Measurements from ENCODE around the gene MIGA2. TPM values are rescaled to one million over a fixed set of nuclear protein-coding genes. Genes with fewer than 3 reads are reported as not detected.
"Not testable (repeated sequence)": the region's sequence is repeated elsewhere in the genome, so short reads cannot be mapped to it uniquely, and the experiment has no call there.

Gene MIGA2
- total RNA-seq, 4 donors from 2014 or later, result 37.7 to 66.1 (median 47.4) TPM

- TF ChIP-seq, protein P1, sequence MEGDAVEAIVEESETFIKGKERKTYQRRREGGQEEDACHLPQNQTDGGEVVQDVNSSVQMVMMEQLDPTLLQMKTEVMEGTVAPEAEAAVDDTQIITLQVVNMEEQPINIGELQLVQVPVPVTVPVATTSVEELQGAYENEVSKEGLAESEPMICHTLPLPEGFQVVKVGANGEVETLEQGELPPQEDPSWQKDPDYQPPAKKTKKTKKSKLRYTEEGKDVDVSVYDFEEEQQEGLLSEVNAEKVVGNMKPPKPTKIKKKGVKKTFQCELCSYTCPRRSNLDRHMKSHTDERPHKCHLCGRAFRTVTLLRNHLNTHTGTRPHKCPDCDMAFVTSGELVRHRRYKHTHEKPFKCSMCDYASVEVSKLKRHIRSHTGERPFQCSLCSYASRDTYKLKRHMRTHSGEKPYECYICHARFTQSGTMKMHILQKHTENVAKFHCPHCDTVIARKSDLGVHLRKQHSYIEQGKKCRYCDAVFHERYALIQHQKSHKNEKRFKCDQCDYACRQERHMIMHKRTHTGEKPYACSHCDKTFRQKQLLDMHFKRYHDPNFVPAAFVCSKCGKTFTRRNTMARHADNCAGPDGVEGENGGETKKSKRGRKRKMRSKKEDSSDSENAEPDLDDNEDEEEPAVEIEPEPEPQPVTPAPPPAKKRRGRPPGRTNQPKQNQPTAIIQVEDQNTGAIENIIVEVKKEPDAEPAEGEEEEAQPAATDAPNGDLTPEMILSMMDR (IDR thresholded peaks at IDR 0.05), result no peak
- no peak for TF ChIP-seq POLR2A (IDR thresholded peaks at IDR 0.05)
- peak in 1 of 2 donors; percentile 38 for DNase-seq (ENCODE audit: low spot score in 2 of 2)
- no peak overlapping the region for H3K4me3 ChIP-seq (ENCODE audit: low read depth, poor library complexity, severe bottlenecking)
- intact Hi-C loops (cut with DNase I; ENCODE audit: low total_unique reads), result no loop called here
- 51 to 59% methylated on average over 6 of the region's 6 CpGs for WGBS, 2 donors
Measured at GRCh38 chr9:128998462-128998861, 38.0 kb upstream of the MIGA2 start.

DNA sequence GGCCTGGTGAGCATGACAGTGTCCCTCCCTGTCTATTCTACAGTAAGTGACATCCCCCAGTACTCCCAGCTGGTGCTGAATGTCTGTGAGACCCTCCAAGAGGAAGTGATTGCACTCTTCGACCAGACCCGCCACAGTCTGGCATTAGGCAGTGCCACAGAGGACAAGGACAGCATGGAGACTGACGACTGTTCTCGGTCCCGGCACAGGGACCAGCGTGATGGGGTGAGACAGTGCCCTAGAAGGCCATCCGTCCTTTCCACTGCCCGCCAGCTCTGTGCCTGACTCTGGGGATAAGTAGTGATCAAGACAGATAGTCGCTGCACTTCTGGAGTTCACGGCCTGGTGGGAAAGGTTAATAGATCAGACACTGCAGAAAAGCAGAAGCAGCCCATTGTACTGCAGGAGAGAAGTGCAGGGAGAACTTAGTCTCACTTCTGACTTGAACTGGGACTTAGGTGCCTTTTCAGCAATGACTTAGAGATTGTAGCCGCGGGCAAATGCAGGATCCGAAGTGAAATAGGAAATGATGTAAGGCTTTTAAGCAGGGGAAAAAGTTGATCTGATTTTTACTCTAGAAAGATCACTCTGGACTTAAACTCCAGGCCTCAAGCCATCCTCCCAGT, 36.7 kb upstream of the MIGA2 start:
- WGBS, 2 donors, result 86 to 90% methylated on average over 13 of the region's 13 CpGs
- DNase-seq (ENCODE audit: low spot score in 2 of 2), result no peak
- TF ChIP-seq, protein P1 (IDR thresholded peaks at IDR 0.05), result no peak
- no peak for TF ChIP-seq POLR2A (IDR thresholded peaks at IDR 0.05)
- intact Hi-C loops (cut with DNase I; ENCODE audit: low total_unique reads), result loop anchor here (10.0 kb wide), 1 partner anchor 1505 kb away; no protein-coding TSS in a partner anchor
- no peak overlapping the region for H3K4me3 ChIP-seq (ENCODE audit: low read depth, poor library complexity, severe bottlenecking)

DNA sequence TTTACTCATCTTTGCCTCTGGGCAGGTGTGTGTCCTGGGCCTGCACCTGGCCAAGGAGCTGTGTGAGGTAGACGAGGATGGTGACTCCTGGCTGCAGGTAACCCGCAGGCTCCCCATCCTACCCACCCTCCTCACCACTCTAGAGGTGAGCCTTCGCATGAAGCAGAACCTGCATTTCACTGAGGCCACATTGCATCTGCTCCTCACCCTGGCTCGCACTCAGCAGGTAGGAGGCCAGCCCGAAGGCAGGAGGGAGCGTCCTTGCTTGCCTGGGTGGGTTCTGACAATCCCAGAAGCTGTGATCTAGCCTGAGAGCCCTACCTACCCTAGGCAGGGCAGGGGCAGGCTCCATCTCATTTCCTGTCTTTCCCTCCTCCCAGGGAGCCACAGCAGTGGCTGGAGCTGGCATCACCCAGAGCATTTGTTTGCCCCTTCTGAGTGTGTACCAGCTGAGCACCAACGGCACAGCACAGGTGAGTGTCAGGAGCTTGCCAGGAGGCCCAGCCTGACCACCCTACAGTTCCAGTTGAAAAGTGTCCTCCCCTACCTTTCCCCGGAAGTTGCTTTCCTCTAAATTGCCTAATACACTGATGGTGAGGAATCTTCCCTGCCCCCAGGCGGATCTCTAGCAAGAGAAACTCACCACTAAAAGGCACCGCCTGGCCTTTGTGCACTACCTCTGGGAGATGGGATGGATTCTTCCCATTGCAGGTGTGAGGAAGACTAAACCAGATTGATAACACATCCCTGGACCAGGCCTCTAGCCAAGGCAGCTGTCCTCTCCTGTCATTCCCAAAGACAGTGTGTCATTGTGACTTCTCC, 34.7 kb upstream of the MIGA2 start:
- no peak for TF ChIP-seq POLR2A (IDR thresholded peaks at IDR 0.05)
- TF ChIP-seq, protein P1 (IDR thresholded peaks at IDR 0.05), result no peak
- WGBS, 2 donors, result 90% methylated on average over 7 to 10 of the region's 10 CpGs
- no peak overlapping the region for H3K4me3 ChIP-seq (ENCODE audit: low read depth, poor library complexity, severe bottlenecking)
- DNase-seq (ENCODE audit: low spot score in 2 of 2), result no peak
- intact Hi-C loops (cut with DNase I; ENCODE audit: low total_unique reads), result loop anchor here (10.0 kb wide), 1 partner anchor 1507 kb away; no protein-coding TSS in a partner anchor

DNA sequence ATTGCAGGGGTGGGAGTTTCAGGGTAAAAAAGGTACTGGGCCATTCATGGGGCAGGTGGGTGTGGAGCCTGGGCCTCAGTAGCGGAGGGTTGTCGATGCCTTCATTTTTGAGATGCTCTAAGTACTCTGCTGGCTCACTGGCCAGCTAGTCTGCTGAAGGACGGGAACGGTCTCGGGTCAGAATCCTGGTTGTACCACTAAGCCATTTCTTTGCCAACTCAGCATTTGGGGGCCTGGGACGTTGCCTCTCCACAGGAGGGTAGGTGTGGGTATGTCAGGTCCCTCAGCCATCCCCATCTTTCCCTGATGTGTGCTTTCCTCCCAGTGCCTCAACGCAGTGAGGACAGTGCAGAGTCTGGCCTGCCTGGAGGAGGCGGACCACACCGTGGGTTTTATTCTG, 33.4 kb upstream of the MIGA2 start:
- TF ChIP-seq POLR2A (IDR thresholded peaks at IDR 0.05), result no peak
- TF ChIP-seq, protein P1 (IDR thresholded peaks at IDR 0.05), result no peak
- WGBS, 2 donors, result 96 to 99% methylated on average over 9 of the region's 9 CpGs
- H3K4me3 ChIP-seq (ENCODE audit: low read depth, poor library complexity, severe bottlenecking), result no peak overlapping the region
- DNase-seq (ENCODE audit: low spot score in 2 of 2), result no peak
- intact Hi-C loops (cut with DNase I; ENCODE audit: low total_unique reads), result loop anchor here (10.0 kb wide), 1 partner anchor 1508 kb away; no protein-coding TSS in a partner anchor

DNA sequence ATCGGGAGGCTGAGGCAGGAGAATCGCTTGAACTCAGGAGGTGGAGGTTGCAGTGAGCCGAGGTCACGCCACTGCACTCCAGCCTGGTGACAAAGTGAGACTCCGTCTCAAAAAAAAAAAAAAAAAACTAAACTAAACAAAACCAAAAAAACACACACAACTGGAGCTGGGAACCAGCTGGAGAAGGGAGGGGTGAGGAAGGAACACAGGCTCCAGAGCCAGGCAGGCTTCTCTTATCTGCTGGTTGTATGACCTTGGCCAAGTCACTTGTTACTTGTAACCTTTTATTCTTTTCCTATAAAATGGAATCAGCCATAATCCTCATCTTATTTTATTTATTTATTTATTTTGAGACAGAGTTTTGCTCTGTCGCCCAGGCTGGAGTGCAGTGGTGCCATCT, 32.3 kb upstream of the MIGA2 start:
- 92 to 95% methylated on average over 6 of the region's 6 CpGs for WGBS, 2 donors
- intact Hi-C loops (cut with DNase I; ENCODE audit: low total_unique reads), result loop anchor here (10.0 kb wide), 1 partner anchor 1509 kb away; no protein-coding TSS in a partner anchor
- DNase-seq (ENCODE audit: low spot score in 2 of 2); H3K4me3 ChIP-seq (ENCODE audit: low read depth, poor library complexity, severe bottlenecking): not testable (repeated sequence)

- whole genome bisulfite sequencing, 2 donors, result 79 to 83% methylated on average over 10 of the region's 10 CpGs
- intact Hi-C loops (cut with DNase I; ENCODE audit: low total_unique reads), result loop anchor here (10.0 kb wide), 1 partner anchor 1511 kb away; no protein-coding TSS in a partner anchor
- no peak for DNase-seq (ENCODE audit: low spot score in 2 of 2)
- no peak for TF ChIP-seq POLR2A (IDR thresholded peaks at IDR 0.05)
- TF ChIP-seq, protein P1 (IDR thresholded peaks at IDR 0.05), result no peak
- no peak overlapping the region for H3K4me3 ChIP-seq (ENCODE audit: low read depth, poor library complexity, severe bottlenecking)
Measured at GRCh38 chr9:129005336-129005997, 31.0 kb upstream of the MIGA2 start.
